Trophoblast cell (in vitro differentiated cells and primary cell): Measurements from ENCODE around the gene SPC25.

ENCODE experiments used
- DNase-seq, 2 donors: peaks; one replicate each; pipeline ENCODE4 v3.0.0-alpha.2; 2016
- H2AFZ ChIP-seq: 2 replicates; pipeline ENCODE4 v1.6.1; 2013; ENCODE audit warnings: low read length, moderate library complexity, mild to moderate bottlenecking; ENCODE audit not compliant: insufficient read depth, poor library complexity
- H2AK5ac ChIP-seq: 2 replicates; pipeline ENCODE4 v1.6.1; 2013; ENCODE audit warnings: mild to moderate bottlenecking, low read length
- H2BK120ac ChIP-seq: 2 replicates; pipeline ENCODE4 v1.6.1; 2013; ENCODE audit warnings: low read length, mild to moderate bottlenecking, moderate library complexity; ENCODE audit not compliant: insufficient read depth, poor library complexity
- H2BK12ac ChIP-seq: 2 replicates; pipeline ENCODE4 v1.6.1; 2013; ENCODE audit warnings: mild to moderate bottlenecking, low read length, moderate library complexity
- H2BK5ac ChIP-seq: 2 replicates; pipeline ENCODE4 v1.6.1; 2013; ENCODE audit warnings: low read length, low read depth, moderate library complexity, mild to moderate bottlenecking; ENCODE audit not compliant: poor library complexity
- H3K14ac ChIP-seq: 2 replicates; pipeline ENCODE4 v1.6.1; 2013; ENCODE audit warnings: mild to moderate bottlenecking, low read length
- H3K18ac ChIP-seq: 2 replicates; pipeline ENCODE4 v1.6.1; 2013; ENCODE audit warnings: mild to moderate bottlenecking, low read length
- H3K23ac ChIP-seq: 2 replicates; pipeline ENCODE4 v1.6.1; 2013; ENCODE audit warnings: low read length
- H3K27ac ChIP-seq: 2 replicates; pipeline ENCODE4 v1.5.1; 2013; ENCODE audit warnings: low read depth, mild to moderate bottlenecking, inconsistent platforms, low read length, moderate library complexity
- H3K27me3 ChIP-seq: 2 replicates; pipeline ENCODE4 v1.6.1; 2013; ENCODE audit warnings: inconsistent platforms, mild to moderate bottlenecking, low read length, moderate library complexity; ENCODE audit not compliant: insufficient read depth
- H3K36me3 ChIP-seq, 2 experiments: 1 replicate in 1 of 2; 2 replicates in 1 of 2; pipeline ENCODE4 v1.6.1; 2013; ENCODE audit warnings: low read length in 2 of 2, mild to moderate bottlenecking in 2 of 2, moderate library complexity in 1 of 2; ENCODE audit not compliant: insufficient read depth in 2 of 2, control insufficient read depth in 1 of 2
- H3K4ac ChIP-seq: 2 replicates; pipeline ENCODE4 v1.6.1; 2013; ENCODE audit warnings: low read depth, mild to moderate bottlenecking, low read length, moderate library complexity
- H3K4me1 ChIP-seq, 2 experiments: 1 replicate in 1 of 2; 2 replicates in 1 of 2; pipeline ENCODE4 v1.6.1; 2013; ENCODE audit warnings: low read length in 2 of 2, mild to moderate bottlenecking in 2 of 2, moderate library complexity in 1 of 2; ENCODE audit not compliant: insufficient read depth in 2 of 2, control insufficient read depth in 1 of 2
- H3K4me2 ChIP-seq: 2 replicates; pipeline ENCODE4 v1.6.1; 2013; ENCODE audit warnings: inconsistent platforms, mild to moderate bottlenecking, low read length, moderate library complexity
- H3K4me3 ChIP-seq: 2 replicates; pipeline ENCODE4 v1.5.1; 2013; ENCODE audit warnings: mild to moderate bottlenecking, low read depth, low read length, inconsistent platforms
- H3K79me1 ChIP-seq: one replicate; pipeline ENCODE4 v1.6.1; 2013; ENCODE audit warnings: low read length
- H3K79me2 ChIP-seq: 2 replicates; pipeline ENCODE4 v1.6.1; 2013; ENCODE audit warnings: low read length, mild to moderate bottlenecking; ENCODE audit not compliant: control insufficient read depth, insufficient read depth, poor library complexity
- H3K9ac ChIP-seq: 2 replicates; pipeline ENCODE4 v1.6.1; 2013; ENCODE audit warnings: mild to moderate bottlenecking, low read length
- H3K9me3 ChIP-seq: 2 replicates; pipeline ENCODE4 v1.6.1; 2013; ENCODE audit warnings: low read depth, mild to moderate bottlenecking, control low read depth, inconsistent platforms, low read length; ENCODE audit not compliant: insufficient read depth
- H4K12ac ChIP-seq: 2 replicates; pipeline ENCODE4 v1.6.1; 2013; ENCODE audit warnings: low read depth, mild to moderate bottlenecking, low read length, moderate library complexity
- H4K8ac ChIP-seq: 2 replicates; pipeline ENCODE4 v1.6.1; 2013; ENCODE audit warnings: low read depth, mild to moderate bottlenecking, low read length, moderate library complexity
- H4K91ac ChIP-seq: one replicate; pipeline ENCODE4 v1.6.1; 2013; ENCODE audit warnings: low read depth, mild to moderate bottlenecking, low read length, moderate library complexity
- WGBS: extraction: QIAGEN DNeasy Blood & Tissue Kit; methylation state at CpG from one replicate; pipeline ENCODE4 v1.1.7; 2013; ENCODE audit warnings: missing lambda C conversion rate; ENCODE audit not compliant: insufficient read length, insufficient coverage; ENCODE audit errors: extremely low coverage; 5-methylcytosine and 5-hydroxymethylcytosine counted together

Gene SPC25

GRCh38 chr2:168821577-168821976, 68.7 kb downstream of the SPC25 start:
- Histone ChIP-seq H2AK5ac (no peak overlapping the region), H3K4me3 (peak overlapping the region; percentile 11), H3K79me2 (no peaks in the 10 kb centered on the region), H2BK12ac (no peak overlapping the region), H4K8ac (no peak overlapping the region), H3K4me1 (peaks cover 1 to 4% of the 10 kb centered on the region in 2 experiments), H3K4me2 (no peak overlapping the region), H3K18ac (no peak overlapping the region), H3K36me3 (no peaks in the 10 kb centered on the region), H3K9ac (no peak overlapping the region), H4K12ac (no peak overlapping the region), H4K91ac (no peak overlapping the region), H2AFZ (no peak overlapping the region), H2BK120ac (no peak overlapping the region), H3K4ac (no peak overlapping the region), H3K27ac (no peak overlapping the region), H3K14ac (no peak overlapping the region), H3K9me3 (no peaks in the 10 kb centered on the region), H3K23ac (no peak overlapping the region), H3K27me3 (no peaks in the 10 kb centered on the region), H2BK5ac (no peak overlapping the region), H3K79me1 (no peaks in the 10 kb centered on the region)
- WGBS: no CpG with 5 or more reads among the region's 8 CpGs
- no peak for DNase-seq
